K562 (cell line): ENCODE data around the gene TFCP2. TPM values are rescaled to one million over a fixed set of nuclear protein-coding genes. Genes with fewer than 3 reads are reported as not detected.
"Not testable (repeated sequence)": the region's sequence is repeated elsewhere in the genome, so short reads cannot be mapped to it uniquely, and the experiment has no call there.

Experiments
- ATAC-seq: fragments of 200-7000 bp; cut with Tn5 transposase; 3 replicates; pipeline ENCODE4 v1.9.1; 2020; ENCODE audit warnings: moderate library complexity
- BruUV-seq: library from RNA; stranded (reverse); fragments of 400-500 nt; replicated peaks from 2 replicates; lab custom pipeline; 2021; lab: Mats Ljungman, UMichigan
- CTCF ChIA-PET: fragments of 300-600 bp; formaldehyde crosslinking; extraction: SDS; loops from one replicate; lab custom pipeline; 2021; ENCODE audit warnings: low intra/inter-chr PET ratio; lab: Yijun Ruan, JAX
- POLR2A ChIA-PET: fragments of 300-600, 350-650 bp; sonication (Branson Sonifier 250); formaldehyde crosslinking; extraction: SDS; loops from one replicate; lab custom pipeline; 2021; ENCODE audit warnings: antibody characterized with exemption, inconsistent platforms; lab: Yijun Ruan, JAX
- DNase-seq, 4 experiments: peaks; one replicate each; pipeline versions ENCODE4 v3.0.0 to v3.0.0-alpha.2; 2011 to 2018; ENCODE audit warnings: low spot score in 3 of 4, mixed read lengths in 3 of 4; ENCODE audit errors: extremely low read depth in 1 of 4
- FAIRE-seq: peaks from 2 replicates; lab custom pipeline; 2011; peaks lifted over from hg19 to GRCh38; lab: Jason Lieb, UNC
- H2AFZ ChIP-seq: 2 replicates; pipeline ENCODE4 v1.6.0; 2011; ENCODE audit warnings: low read depth, low read length, control low read depth, inconsistent platforms
- H3K27ac ChIP-seq: fragments of 200-600 bp; 3 replicates; pipeline ENCODE4 v1.8.0; 2011; ENCODE audit warnings: low read depth, mild to moderate bottlenecking, control low read depth, inconsistent platforms, low read length, moderate library complexity, mixed read lengths; ENCODE audit errors: extremely low read depth
- H3K27me3 ChIP-seq, 2 experiments: fragments of 300-600 bp in 1 of 2; 2 replicates in 1 of 2; 3 replicates in 1 of 2; pipeline versions ENCODE4 v1.6.0 to v1.8.0; 2011; ENCODE audit warnings: inconsistent platforms in 2 of 2, low read length in 2 of 2, mild to moderate bottlenecking in 1 of 2, mixed read lengths in 1 of 2, moderate library complexity in 1 of 2; ENCODE audit not compliant: control insufficient read depth in 2 of 2, insufficient read depth in 2 of 2
- H3K36me3 ChIP-seq: fragments of 300-600 bp; 3 replicates; pipeline ENCODE4 v1.8.0; 2011; ENCODE audit warnings: mild to moderate bottlenecking, low read length, inconsistent platforms; ENCODE audit not compliant: control insufficient read depth, insufficient read depth
- H3K4me1 ChIP-seq, 2 experiments: fragments of 200-600 bp in 1 of 2; replicated peaks in 1 of 2; 2 replicates in 1 of 2; 3 replicates in 1 of 2; pipeline versions ENCODE4 v1.5.1 to v1.8.0; 2011; ENCODE audit warnings: inconsistent platforms in 2 of 2, low read length in 2 of 2, mild to moderate bottlenecking in 1 of 2, mixed read lengths in 1 of 2, moderate library complexity in 1 of 2; ENCODE audit not compliant: control insufficient read depth in 2 of 2, insufficient read depth in 2 of 2
- H3K4me2 ChIP-seq: 2 replicates; pipeline ENCODE4 v1.6.1; 2011; ENCODE audit warnings: low read length, control low read depth, inconsistent platforms, mixed read lengths; ENCODE audit not compliant: insufficient read depth
- H3K4me3 ChIP-seq: fragments of 200-600 bp; sonication (generic), shearing (Covaris generic); 2 replicates; pipeline ENCODE4 v1.5.1; 2016; ENCODE audit warnings: control low read depth, inconsistent platforms
- H3K79me2 ChIP-seq: fragments of 200-600 bp; 3 replicates; pipeline ENCODE4 v1.8.0; 2011; ENCODE audit warnings: low read length, inconsistent platforms; ENCODE audit not compliant: control insufficient read depth, insufficient read depth
- H3K9ac ChIP-seq, 2 experiments: 2 replicates each; pipeline versions ENCODE4 v1.6.0 to v1.6.1; 2011; ENCODE audit warnings: low read depth in 2 of 2, low read length in 2 of 2, control low read depth in 1 of 2, inconsistent platforms in 1 of 2, mild to moderate bottlenecking in 1 of 2, mixed read lengths in 1 of 2; ENCODE audit not compliant: insufficient read depth in 1 of 2
- H3K9me1 ChIP-seq: one replicate; pipeline ENCODE4 v1.6.0; 2011; ENCODE audit warnings: inconsistent platforms, mild to moderate bottlenecking, low read length, moderate library complexity; ENCODE audit not compliant: control insufficient read depth, insufficient read depth
- H3K9me3 ChIP-seq: replicated peaks from 2 replicates; pipeline ENCODE4 v1.5.1; 2011; ENCODE audit warnings: low read depth, low read length, inconsistent platforms; ENCODE audit not compliant: control insufficient read depth, insufficient read depth
- H4K20me1 ChIP-seq: replicated peaks from 2 replicates; pipeline ENCODE4 v1.6.1; 2011; ENCODE audit warnings: low read length, inconsistent platforms, mixed read lengths; ENCODE audit not compliant: control insufficient read depth, insufficient read depth
- BCOR ChIP-seq: fragments of 450-650 bp; IDR thresholded peaks from 2 replicates; pipeline ENCODE4 v1.6.1; 2016
- KDM1A ChIP-seq, 2 experiments: fragments of 450-650 bp; IDR thresholded peaks; 2 replicates each; pipeline ENCODE4 v1.6.1; 2016; ENCODE audit warnings: mild to moderate bottlenecking in 2 of 2
- WGBS: fragments of 100-300 bp; shearing (Covaris generic); methylation state at CpG from one replicate; pipeline ENCODE4 v1.1.6; 2016; ENCODE audit warnings: low coverage, mixed read lengths; ENCODE audit not compliant: insufficient coverage; ENCODE audit errors: missing lambda C conversion rate; 5-methylcytosine and 5-hydroxymethylcytosine counted together
- in situ Hi-C: fragments of 300-500 bp; cut with MboI; formaldehyde crosslinking; loops from 4 replicates; pipeline ENCODE4 v1.15.0; 2018; ENCODE audit warnings: inconsistent platforms, mixed read lengths
- intact Hi-C: fragments of 100-400 bp; cut with micrococcal nuclease; formaldehyde crosslinking; loops from 2 replicates; pipeline ENCODE4 v1.14.2; 2022
- polyA plus RNA-seq, 8 experiments: library from polyadenylated mRNA; depleted of rRNA in 4 of 8; stranded (reverse) in 5 of 8; unstranded in 3 of 8; fragments of >200 nt; fragmentation: Nextera tagmentation in 2 of 8; fragmentation: Illumina TruSeq in 1 of 8; extraction: Ambion mirVana in 2 of 8; extraction: Trizol in 1 of 8; gene quantifications; 2 replicates each; pipeline versions ENCODE4 v1.2.1 to v1.2.3, GENCODE V29; 2011 to 2014; ENCODE audit warnings: inconsistent platforms in 1 of 8, missing spikeins in 1 of 8
- total RNA-seq, 7 experiments: library from RNA; depleted of rRNA in 6 of 7; stranded (reverse); fragments of >200 nt in 6 of 7; fragmentation: Illumina TruSeq in 2 of 7; extraction: Trizol in 2 of 7; gene quantifications; 2 replicates each; pipeline versions ENCODE4 v1.2.1 to v1.2.3, GENCODE V29; 2011 to 2021; ENCODE audit warnings: low replicate concordance in 1 of 7
- TF ChIP-seq, protein P1 (sequence below), 2 experiments: fragments of 450-650 bp; IDR thresholded peaks; 2 replicates each; pipeline ENCODE4 v1.6.1; 2016; ENCODE audit warnings: mild to moderate bottlenecking in 2 of 2, borderline replicate concordance in 1 of 2, low read depth in 1 of 2, moderate library complexity in 1 of 2

The TFCP2 gene
- total and polyA plus RNA-seq, 9 of the 15 experiments (the other 6 are each of a cell fraction or from before 2014, with no cell fraction given): 8.0 to 38.9 (median 19.3) TPM

DNA sequence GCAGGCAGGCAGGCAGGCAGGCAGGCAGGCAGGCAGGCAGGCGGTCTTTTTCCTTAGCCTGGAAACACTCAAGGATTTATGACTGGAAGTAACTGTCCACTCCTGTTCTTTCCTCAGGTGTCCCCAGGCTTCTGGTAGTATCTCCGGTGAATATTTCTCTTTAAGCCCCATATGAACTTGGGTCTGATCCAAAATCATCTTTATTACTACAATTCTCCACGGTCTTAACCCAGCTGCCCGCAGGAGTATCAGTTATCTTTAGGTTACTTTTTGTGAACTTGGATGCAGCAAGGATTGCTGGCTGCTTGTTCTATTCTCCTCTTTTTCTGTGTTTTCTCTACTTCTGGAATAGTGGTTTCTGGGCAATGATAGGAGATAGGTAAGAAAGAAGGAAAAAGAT is 92.8 kb downstream of the TFCP2 start (continued):
- TF ChIP-seq, protein P1, sequence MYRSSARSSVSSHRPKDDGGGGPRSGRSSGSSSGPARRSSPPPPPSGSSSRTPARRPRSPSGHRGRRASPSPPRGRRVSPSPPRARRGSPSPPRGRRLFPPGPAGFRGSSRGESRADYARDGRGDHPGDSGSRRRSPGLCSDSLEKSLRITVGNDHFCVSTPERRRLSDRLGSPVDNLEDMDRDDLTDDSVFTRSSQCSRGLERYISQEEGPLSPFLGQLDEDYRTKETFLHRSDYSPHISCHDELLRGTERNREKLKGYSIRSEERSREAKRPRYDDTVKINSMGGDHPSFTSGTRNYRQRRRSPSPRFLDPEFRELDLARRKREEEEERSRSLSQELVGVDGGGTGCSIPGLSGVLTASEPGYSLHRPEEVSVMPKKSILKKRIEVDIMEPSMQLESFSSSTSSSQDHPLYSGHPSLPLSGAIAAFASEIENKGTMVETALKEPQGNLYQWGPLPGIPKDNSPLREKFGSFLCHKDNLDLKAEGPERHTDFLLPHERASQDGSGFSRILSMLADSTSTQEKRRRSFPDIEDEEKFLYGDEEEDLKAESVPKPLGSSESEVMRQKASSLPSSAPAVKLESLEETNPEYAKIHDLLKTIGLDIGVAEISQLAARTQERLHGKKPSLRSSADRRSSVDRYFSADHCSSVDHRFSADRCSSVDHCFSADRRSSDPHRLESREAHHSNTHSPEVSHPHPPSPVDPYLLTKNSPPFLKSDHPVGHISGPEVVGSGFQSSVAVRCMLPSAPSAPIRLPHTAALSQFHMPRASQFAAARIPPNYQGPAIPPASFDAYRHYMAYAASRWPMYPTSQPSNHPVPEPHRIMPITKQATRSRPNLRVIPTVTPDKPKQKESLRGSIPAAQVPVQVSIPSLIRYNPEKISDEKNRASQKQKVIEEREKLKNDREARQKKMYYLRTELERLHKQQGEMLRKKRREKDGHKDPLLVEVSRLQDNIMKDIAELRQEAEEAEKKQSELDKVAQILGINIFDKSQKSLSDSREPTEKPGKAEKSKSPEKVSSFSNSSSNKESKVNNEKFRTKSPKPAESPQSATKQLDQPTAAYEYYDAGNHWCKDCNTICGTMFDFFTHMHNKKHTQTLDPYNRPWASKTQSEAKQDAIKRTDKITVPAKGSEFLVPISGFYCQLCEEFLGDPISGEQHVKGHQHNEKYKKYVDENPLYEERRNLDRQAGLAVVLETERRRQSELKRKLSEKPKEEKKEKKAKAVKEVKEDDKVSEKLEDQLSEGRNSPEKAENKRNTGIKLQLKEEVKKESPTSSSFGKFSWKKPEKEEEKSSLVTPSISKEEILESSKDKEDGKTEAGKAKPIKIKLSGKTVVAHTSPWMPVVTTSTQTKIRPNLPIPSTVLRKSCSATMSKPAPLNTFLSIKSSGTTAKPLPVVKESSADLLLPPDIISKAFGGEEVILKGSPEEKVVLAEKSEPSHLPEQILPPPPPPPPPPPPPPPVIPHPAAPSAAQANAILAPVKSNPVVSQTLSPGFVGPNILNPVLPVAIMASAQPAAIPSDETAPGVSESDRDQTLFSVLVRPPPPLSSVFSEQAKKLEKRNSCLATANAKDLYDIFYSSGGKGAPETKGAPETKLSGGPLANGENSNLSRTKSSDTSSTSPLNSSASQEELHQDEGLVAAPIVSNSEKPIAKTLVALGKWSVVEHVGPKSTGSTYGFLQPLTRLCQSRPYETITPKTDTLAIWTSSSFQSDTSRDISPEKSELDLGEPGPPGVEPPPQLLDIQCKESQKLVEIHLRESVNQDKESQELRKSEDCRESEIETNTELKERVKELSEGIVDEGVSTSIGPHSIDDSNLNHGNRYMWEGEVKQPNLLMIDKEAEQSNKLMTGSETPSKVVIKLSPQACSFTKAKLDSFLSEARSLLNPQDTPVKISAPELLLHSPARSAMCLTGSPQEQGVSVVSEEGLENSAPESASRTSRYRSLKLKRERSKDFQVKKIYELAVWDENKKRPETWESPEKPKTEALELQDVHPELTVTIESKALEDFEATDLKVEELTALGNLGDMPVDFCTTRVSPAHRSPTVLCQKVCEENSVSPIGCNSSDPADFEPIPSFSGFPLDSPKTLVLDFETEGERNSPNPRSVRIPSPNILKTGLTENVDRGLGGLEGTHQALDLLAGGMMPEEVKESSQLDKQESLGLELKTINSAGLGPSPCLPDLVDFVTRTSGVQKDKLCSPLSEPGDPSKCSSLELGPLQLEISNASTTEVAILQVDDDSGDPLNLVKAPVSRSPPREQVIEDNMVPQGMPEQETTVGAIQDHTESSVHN (IDR thresholded peaks at IDR 0.05; ENCODE audit: borderline replicate concordance in 1 of 2, low read depth in 1 of 2): no peak

DNA sequence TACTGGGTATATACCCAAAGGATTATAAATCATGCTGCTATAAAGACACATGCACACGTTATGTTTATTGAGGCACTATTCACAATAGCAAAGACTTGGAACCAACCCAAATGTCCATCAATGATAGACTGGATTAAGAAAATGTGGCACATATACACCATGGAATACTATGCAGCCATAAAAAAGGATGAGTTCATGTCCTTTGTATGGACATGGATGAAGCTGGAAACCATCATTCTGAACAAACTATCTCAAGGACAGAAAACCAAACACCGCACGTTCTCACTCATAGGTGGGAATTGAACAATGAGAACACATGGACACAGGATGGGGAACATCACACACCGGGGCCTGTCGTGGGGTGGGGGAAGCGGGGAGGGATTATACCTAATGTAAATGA is 94.1 kb downstream of the TFCP2 start:
- H3K27me3 ChIP-seq, H3K27ac ChIP-seq, ATAC-seq, intact Hi-C loops, BruUV-seq, CTCF ChIA-PET, H3K4me3 ChIP-seq, in situ Hi-C loops, DNase-seq, H4K20me1 ChIP-seq, H3K9me1 ChIP-seq, H3K9me3 ChIP-seq, H3K4me2 ChIP-seq, H2AFZ ChIP-seq, FAIRE-seq, H3K36me3 ChIP-seq, H3K9ac ChIP-seq: not testable (repeated sequence)
- TF ChIP-seq BCOR (peak; percentile 56; the same call in 1 of the 2 replicates), KDM1A (IDR thresholded peaks at IDR 0.05) (peak in 1 of 2 experiments; percentile 35; a peak in 1 of 4 replicates)
- Histone ChIP-seq H3K4me1 (peaks cover 14 to 18% of the 10 kb centered on the region in 2 experiments; a peak in 3 of 5 replicates), H3K79me2 (peaks cover 24% of the 10 kb centered on the region)
- 98% methylated on average over 5 of the region's 6 CpGs for WGBS
- POLR2A ChIA-PET: interaction anchor here (1.4 kb wide), 1 partner anchor 10 kb away, joined by 3 read pairs; no protein-coding TSS in a partner anchor

DNA sequence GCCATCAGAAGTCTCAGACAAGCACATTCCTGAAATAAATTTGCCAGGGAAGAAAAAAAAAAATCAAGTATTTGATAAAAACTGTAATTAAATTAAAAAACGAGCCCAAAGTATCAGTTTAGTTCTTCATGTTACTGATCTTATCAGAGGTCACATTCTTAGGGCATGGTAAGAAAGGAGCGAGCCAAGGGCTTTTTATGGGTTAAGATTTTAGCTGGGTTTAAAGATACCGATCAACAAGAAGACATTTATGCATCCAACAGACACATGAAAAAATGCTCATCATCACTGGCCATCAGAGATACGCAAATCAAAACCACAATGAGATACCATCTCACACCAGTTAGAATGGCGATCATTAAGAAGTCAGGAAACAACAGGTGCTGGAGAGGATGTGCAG is 94.6 kb downstream of the TFCP2 start:
- FAIRE-seq, H3K27ac ChIP-seq, intact Hi-C loops, CTCF ChIA-PET, H3K4me3 ChIP-seq, H3K27me3 ChIP-seq, H4K20me1 ChIP-seq, in situ Hi-C loops, H3K4me2 ChIP-seq, H2AFZ ChIP-seq, H3K36me3 ChIP-seq, BruUV-seq, DNase-seq, H3K9me1 ChIP-seq, H3K9ac ChIP-seq, ATAC-seq, H3K9me3 ChIP-seq: not testable (repeated sequence)
- POLR2A ChIA-PET: interaction anchor here (1.4 kb wide), 1 partner anchor 10 kb away, joined by 3 read pairs; no protein-coding TSS in a partner anchor
- Histone ChIP-seq H3K79me2 (peaks cover 24% of the 10 kb centered on the region), H3K4me1 (peaks cover 12 to 13% of the 10 kb centered on the region in 2 experiments; a peak in 3 of 5 replicates)
- WGBS: 52% methylated on average over 5 of the region's 5 CpGs
